ENCODE data around the gene PPP2R1B. TPM values are rescaled to one million over a fixed set of nuclear protein-coding genes. Genes with fewer than 3 reads are reported as not detected.
"Not testable (repeated sequence)": the region's sequence is repeated elsewhere in the genome, so short reads cannot be mapped to it uniquely, and the experiment has no call there.

PPP2R1B gene
- polyA plus RNA-seq, 2 donors: 6.3 to 9.5 TPM

DNA sequence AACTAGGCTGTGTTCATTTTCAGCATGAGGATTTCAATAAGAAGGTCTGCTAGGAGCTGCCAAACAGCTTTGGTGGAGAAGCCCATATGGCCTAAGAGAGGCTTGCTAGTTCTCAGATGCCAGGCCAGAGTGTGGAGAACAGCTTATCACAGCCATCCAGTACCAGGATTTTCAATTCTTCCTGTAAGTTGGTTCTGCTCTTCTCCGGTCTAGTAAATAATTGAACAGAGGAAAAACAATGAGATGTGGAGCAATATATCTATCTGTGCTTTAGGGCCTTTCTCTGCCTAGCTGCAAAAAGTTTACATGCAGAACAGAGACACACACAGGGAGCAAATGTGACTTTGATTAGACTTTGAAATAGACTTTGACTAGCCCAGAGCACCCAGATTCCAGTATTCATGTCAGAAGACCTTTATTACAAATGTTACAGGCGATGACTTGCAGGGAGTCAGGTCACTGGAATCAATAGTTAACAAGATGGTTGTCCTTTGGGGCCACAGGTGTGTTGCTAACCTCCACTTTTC is 19.8 kb upstream of the PPP2R1B start:
- Histone ChIP-seq H3K9me3 (ENCODE audit: control insufficient read depth in 2 of 2, insufficient read depth in 1 of 2, low read depth in 1 of 2, low read length in 1 of 2) (no peaks in the 10 kb centered on the region), H3K36me3 (ENCODE audit: control insufficient read depth in 2 of 2, insufficient read depth in 2 of 2, low read length in 1 of 2) (peaks cover 0 to 11% of the 10 kb centered on the region in 2 donors), H3K4me1 (ENCODE audit: control insufficient read depth in 2 of 2, insufficient read depth in 2 of 2, low read length in 1 of 2) (no peaks in the 10 kb centered on the region), H3K27ac (ENCODE audit: low read depth in 2 of 2, low read length in 1 of 2) (no peak overlapping the region), H3K4me3 (ENCODE audit: low read depth in 1 of 2, low read length in 2 of 2) (no peak overlapping the region), H3K27me3 (ENCODE audit: control insufficient read depth in 1 of 2, insufficient read depth in 2 of 2, low read length in 2 of 2) (no peaks in the 10 kb centered on the region)
- WGBS, 2 donors: 85 to 94% methylated on average over 2 of the region's 2 CpGs

DNA sequence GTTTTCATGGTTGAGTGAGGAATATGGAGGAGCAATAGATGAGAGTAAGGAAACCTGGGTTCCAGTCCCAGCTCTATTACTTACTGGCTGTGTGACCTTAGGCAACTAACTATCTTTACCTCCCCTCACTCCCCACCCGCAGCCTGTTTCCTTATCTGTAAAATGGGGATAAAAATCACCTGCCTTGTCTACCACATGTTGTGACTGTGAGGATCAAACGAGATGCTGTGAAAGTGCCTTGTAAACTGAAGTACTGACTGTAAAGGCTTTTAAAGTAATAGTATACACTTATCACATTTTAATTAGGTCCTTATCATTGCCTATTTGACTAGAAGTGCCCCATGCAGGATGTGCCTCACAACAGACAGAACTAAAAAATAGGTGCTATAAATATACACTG is 18.9 kb upstream of the PPP2R1B start:
- Histone ChIP-seq H3K27me3 (ENCODE audit: control insufficient read depth in 1 of 2, insufficient read depth in 2 of 2, low read length in 2 of 2) (no peaks in the 10 kb centered on the region), H3K4me1 (ENCODE audit: control insufficient read depth in 2 of 2, insufficient read depth in 2 of 2, low read length in 1 of 2) (no peaks in the 10 kb centered on the region), H3K36me3 (ENCODE audit: control insufficient read depth in 2 of 2, insufficient read depth in 2 of 2, low read length in 1 of 2) (peaks cover 0 to 11% of the 10 kb centered on the region in 2 donors), H3K4me3 (ENCODE audit: low read depth in 1 of 2, low read length in 2 of 2) (no peak overlapping the region), H3K27ac (ENCODE audit: low read depth in 2 of 2, low read length in 1 of 2) (no peak overlapping the region), H3K9me3 (ENCODE audit: control insufficient read depth in 2 of 2, insufficient read depth in 1 of 2, low read depth in 1 of 2, low read length in 1 of 2) (no peaks in the 10 kb centered on the region)
- WGBS, 2 donors: 88 to 89% methylated on average over 2 of the region's 2 CpGs

DNA sequence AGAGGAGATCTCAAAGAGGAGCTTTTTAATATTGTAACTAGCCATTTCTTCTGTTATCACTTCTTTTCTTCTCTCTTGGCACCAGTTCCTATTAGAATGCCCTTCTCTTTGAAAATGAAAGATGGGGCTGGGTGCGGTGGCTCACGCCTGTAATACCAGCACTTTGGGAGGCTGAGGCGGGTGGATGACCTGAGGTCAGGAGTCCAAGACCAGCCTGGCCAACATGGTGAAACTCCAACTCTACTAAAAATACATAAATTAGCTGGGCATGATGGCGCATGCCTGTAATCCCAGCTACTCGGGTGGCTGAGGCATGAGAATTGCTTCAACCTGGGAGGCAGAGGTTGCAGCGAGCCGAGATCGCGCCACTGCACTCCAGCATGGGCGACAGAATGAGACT is 18.1 kb upstream of the PPP2R1B start:
- not testable (repeated sequence) for H3K27ac ChIP-seq (ENCODE audit: low read depth in 2 of 2, low read length in 1 of 2)
- 93 to 96% methylated on average over 10 of the region's 10 CpGs for WGBS, 2 donors

DNA sequence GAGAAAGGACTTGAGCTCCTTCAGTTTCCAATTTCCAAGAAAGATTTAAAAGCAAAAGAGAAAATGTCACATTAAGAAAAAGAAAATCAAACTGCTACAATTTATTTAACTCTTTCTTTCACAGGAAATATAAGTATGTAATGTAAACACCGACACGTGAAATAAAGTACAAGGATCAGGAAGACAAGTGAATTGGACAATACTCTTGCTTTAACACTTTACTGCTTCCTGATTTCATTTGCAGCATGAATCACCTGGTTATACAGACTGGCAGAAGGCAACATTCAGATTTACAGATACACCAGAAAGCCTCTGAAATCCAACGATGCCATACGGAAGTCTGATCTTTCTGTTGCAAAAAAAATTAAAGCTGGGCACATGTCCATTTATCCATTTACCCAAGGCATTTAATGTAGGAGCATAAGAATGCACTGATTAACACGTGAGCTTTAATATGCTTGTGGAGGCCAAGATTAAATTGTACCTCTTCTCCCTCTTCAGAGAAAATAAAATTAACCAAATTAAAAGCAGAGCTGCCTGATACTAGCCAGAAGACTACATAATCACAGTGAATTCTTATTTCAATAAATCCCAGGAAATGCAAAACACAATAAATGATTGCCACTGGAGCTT is 16.0 kb upstream of the PPP2R1B start:
- Histone ChIP-seq H3K27me3 (ENCODE audit: control insufficient read depth in 1 of 2, insufficient read depth in 2 of 2, low read length in 2 of 2) (no peaks in the 10 kb centered on the region), H3K4me3 (ENCODE audit: low read depth in 1 of 2, low read length in 2 of 2) (no peak overlapping the region), H3K4me1 (ENCODE audit: control insufficient read depth in 2 of 2, insufficient read depth in 2 of 2, low read length in 1 of 2) (no peaks in the 10 kb centered on the region), H3K9me3 (ENCODE audit: control insufficient read depth in 2 of 2, insufficient read depth in 1 of 2, low read depth in 1 of 2, low read length in 1 of 2) (no peaks in the 10 kb centered on the region), H3K27ac (ENCODE audit: low read depth in 2 of 2, low read length in 1 of 2) (no peak overlapping the region), H3K36me3 (ENCODE audit: control insufficient read depth in 2 of 2, insufficient read depth in 2 of 2, low read length in 1 of 2) (peaks cover 0 to 11% of the 10 kb centered on the region in 2 donors)
- WGBS, 2 donors: 57 to 69% methylated on average over 5 of the region's 5 CpGs

More for the DNA sequence above, 18.1 kb upstream of the PPP2R1B start:
- H3K4me3 ChIP-seq (ENCODE audit: low read depth in 1 of 2, low read length in 2 of 2); H3K4me1 ChIP-seq (ENCODE audit: control insufficient read depth in 2 of 2, insufficient read depth in 2 of 2, low read length in 1 of 2); H3K27me3 ChIP-seq (ENCODE audit: control insufficient read depth in 1 of 2, insufficient read depth in 2 of 2, low read length in 2 of 2); H3K9me3 ChIP-seq (ENCODE audit: control insufficient read depth in 2 of 2, insufficient read depth in 1 of 2, low read depth in 1 of 2, low read length in 1 of 2): not testable (repeated sequence)
- peaks cover 0 to 11% of the 10 kb centered on the region in 2 donors for H3K36me3 ChIP-seq (ENCODE audit: control insufficient read depth in 2 of 2, insufficient read depth in 2 of 2, low read length in 1 of 2)

DNA sequence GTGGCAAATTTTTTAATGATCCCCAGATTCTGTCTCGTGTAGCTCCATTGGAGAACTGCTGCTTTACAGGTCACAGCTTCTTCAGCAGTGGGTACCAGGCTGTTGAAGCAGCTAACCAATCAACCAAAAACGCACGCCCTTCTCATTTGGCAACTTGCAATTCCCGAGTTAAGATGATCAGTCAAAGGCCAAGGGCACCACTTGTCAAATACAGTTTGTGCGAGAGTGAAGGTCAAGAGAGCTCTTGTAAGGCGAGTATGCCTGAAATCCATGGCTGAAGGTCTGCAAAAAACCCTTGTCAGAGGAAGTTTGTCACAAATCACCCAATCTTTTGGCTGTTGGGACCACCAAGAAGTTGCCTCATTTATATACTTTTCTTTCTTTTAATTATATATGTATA is 12.9 kb upstream of the PPP2R1B start:
- WGBS, 2 donors: 86 to 92% methylated on average over 6 of the region's 6 CpGs
- Histone ChIP-seq H3K4me3 (ENCODE audit: low read depth in 1 of 2, low read length in 2 of 2) (no peak overlapping the region), H3K27me3 (ENCODE audit: control insufficient read depth in 1 of 2, insufficient read depth in 2 of 2, low read length in 2 of 2) (no peaks in the 10 kb centered on the region), H3K36me3 (ENCODE audit: control insufficient read depth in 2 of 2, insufficient read depth in 2 of 2, low read length in 1 of 2) (no peaks in the 10 kb centered on the region), H3K9me3 (ENCODE audit: control insufficient read depth in 2 of 2, insufficient read depth in 1 of 2, low read depth in 1 of 2, low read length in 1 of 2) (no peaks in the 10 kb centered on the region), H3K4me1 (ENCODE audit: control insufficient read depth in 2 of 2, insufficient read depth in 2 of 2, low read length in 1 of 2) (no peaks in the 10 kb centered on the region), H3K27ac (ENCODE audit: low read depth in 2 of 2, low read length in 1 of 2) (no peak overlapping the region)

DNA sequence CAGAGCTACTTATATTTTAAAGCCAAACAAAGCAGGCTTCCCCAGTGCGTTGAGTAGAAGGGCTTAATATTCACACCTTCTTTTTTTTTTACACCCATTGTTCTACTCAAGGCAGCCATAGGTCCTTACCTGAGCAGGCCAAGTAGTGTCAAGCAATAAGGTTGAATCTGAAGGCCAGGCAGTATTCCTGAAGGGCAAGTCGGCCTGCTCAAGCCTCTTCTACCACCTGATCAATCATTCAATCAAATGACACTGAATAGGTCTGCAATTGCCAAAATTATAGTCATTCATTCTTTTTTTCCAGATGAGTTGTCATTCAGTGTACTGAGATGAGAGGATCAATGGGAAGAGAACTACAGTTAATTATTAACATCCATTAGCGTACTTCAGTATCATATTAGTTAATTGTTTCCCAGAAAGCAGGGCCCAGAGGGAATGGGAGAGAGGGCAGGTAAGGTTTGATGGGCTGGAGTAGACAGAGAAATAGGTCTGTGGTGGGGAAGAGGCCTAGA is 11.9 kb upstream of the PPP2R1B start:
- H3K36me3 ChIP-seq (ENCODE audit: control insufficient read depth in 2 of 2, insufficient read depth in 2 of 2, low read length in 1 of 2): no peaks in the 10 kb centered on the region
- H3K4me1 ChIP-seq (ENCODE audit: control insufficient read depth in 2 of 2, insufficient read depth in 2 of 2, low read length in 1 of 2): no peaks in the 10 kb centered on the region
- 78 to 82% methylated on average over 3 of the region's 3 CpGs for WGBS, 2 donors
- no peaks in the 10 kb centered on the region for H3K9me3 ChIP-seq (ENCODE audit: control insufficient read depth in 2 of 2, insufficient read depth in 1 of 2, low read depth in 1 of 2, low read length in 1 of 2)
- no peak overlapping the region for H3K27ac ChIP-seq (ENCODE audit: low read depth in 2 of 2, low read length in 1 of 2)
- no peaks in the 10 kb centered on the region for H3K27me3 ChIP-seq (ENCODE audit: control insufficient read depth in 1 of 2, insufficient read depth in 2 of 2, low read length in 2 of 2)
- no peak overlapping the region for H3K4me3 ChIP-seq (ENCODE audit: low read depth in 1 of 2, low read length in 2 of 2)

DNA sequence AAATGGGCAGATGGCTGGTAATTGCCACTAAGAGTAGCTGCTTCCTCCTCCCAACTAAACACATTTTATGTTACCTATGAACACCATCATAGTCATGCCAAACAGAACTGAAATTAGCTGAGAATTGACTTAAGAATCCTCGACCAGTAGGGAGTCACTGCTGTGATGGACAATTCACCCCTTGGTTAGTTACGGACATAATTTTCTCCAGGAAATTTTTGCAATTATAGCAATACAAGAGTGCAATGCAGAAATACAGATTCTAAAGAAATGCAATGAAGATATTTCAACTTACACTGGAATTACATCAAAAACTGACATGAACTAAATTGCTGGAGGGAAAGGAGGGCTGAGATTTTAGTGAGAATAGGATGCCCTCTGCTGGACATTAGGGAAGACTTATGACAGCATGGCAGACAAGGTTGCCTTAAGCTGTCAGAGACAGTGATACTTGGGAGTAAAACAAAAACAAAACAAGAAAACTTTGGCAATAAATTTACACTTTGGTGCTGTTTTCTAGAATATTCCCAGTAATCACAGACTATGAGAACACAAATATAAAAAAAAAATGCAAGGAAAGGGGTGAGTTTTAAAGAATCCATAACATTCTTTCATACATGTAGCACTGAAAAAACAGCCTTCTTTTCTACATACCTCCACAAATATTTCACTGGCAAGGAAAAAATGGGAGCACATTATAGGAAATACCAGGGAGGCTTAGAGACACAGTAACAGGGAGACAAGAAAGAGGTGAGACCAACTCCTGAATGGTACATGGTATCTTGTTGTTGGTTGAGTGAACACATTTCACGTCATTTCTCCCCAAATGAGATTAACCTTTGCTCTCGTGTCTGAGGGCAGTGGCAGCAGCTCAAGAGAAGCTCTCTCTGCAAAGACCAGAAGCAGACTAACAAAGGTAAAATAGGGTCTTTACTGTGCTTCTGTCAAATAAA is 11.2 kb upstream of the PPP2R1B start:
- Histone ChIP-seq H3K27ac (ENCODE audit: low read depth in 2 of 2, low read length in 1 of 2) (no peak overlapping the region), H3K4me3 (ENCODE audit: low read depth in 1 of 2, low read length in 2 of 2) (no peak overlapping the region), H3K9me3 (ENCODE audit: control insufficient read depth in 2 of 2, insufficient read depth in 1 of 2, low read depth in 1 of 2, low read length in 1 of 2) (no peaks in the 10 kb centered on the region), H3K4me1 (ENCODE audit: control insufficient read depth in 2 of 2, insufficient read depth in 2 of 2, low read length in 1 of 2) (no peaks in the 10 kb centered on the region), H3K36me3 (ENCODE audit: control insufficient read depth in 2 of 2, insufficient read depth in 2 of 2, low read length in 1 of 2) (no peaks in the 10 kb centered on the region), H3K27me3 (ENCODE audit: control insufficient read depth in 1 of 2, insufficient read depth in 2 of 2, low read length in 2 of 2) (no peaks in the 10 kb centered on the region)
- 53 to 78% methylated on average over 4 of the region's 4 CpGs for WGBS, 2 donors

DNA sequence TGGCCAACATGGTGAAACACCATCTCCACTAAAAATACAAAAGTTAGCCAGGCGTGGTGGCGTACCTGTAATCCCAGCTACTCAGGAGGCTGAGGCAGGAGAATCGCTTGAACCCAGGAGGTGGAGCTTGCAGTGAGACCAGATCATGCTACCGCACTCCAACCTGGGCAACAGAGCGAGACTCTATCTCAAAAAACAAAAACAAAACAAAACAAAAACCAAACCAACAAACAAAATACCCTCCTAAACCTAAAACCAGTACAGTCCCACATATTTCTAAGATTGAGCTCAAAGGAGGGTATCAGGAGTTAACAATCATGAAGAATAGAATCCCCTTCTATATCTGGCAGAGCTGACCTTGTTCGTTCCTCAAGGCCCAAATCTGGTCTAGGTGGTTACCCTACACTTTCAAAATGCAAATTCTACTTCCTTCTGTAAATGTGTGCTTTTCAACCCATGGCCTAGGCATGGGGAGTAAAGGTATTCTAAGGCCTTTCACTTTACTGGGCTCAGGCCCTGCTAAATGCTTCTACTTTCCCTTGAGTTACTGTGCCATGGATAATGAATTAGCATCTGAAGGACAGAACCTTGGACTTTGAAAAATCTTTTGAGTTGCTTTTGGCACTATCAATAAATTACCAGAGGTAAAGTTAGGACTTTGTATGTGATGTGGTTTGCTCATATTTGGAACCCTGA is 10.4 kb upstream of the PPP2R1B start:
- Histone ChIP-seq H3K9me3 (ENCODE audit: control insufficient read depth in 2 of 2, insufficient read depth in 1 of 2, low read depth in 1 of 2, low read length in 1 of 2) (no peaks in the 10 kb centered on the region), H3K27ac (ENCODE audit: low read depth in 2 of 2, low read length in 1 of 2) (no peak overlapping the region), H3K27me3 (ENCODE audit: control insufficient read depth in 1 of 2, insufficient read depth in 2 of 2, low read length in 2 of 2) (no peaks in the 10 kb centered on the region), H3K4me3 (ENCODE audit: low read depth in 1 of 2, low read length in 2 of 2) (no peak overlapping the region), H3K36me3 (ENCODE audit: control insufficient read depth in 2 of 2, insufficient read depth in 2 of 2, low read length in 1 of 2) (no peaks in the 10 kb centered on the region), H3K4me1 (ENCODE audit: control insufficient read depth in 2 of 2, insufficient read depth in 2 of 2, low read length in 1 of 2) (no peaks in the 10 kb centered on the region)
- WGBS, 2 donors: 89 to 91% methylated on average over 6 of the region's 6 CpGs

DNA sequence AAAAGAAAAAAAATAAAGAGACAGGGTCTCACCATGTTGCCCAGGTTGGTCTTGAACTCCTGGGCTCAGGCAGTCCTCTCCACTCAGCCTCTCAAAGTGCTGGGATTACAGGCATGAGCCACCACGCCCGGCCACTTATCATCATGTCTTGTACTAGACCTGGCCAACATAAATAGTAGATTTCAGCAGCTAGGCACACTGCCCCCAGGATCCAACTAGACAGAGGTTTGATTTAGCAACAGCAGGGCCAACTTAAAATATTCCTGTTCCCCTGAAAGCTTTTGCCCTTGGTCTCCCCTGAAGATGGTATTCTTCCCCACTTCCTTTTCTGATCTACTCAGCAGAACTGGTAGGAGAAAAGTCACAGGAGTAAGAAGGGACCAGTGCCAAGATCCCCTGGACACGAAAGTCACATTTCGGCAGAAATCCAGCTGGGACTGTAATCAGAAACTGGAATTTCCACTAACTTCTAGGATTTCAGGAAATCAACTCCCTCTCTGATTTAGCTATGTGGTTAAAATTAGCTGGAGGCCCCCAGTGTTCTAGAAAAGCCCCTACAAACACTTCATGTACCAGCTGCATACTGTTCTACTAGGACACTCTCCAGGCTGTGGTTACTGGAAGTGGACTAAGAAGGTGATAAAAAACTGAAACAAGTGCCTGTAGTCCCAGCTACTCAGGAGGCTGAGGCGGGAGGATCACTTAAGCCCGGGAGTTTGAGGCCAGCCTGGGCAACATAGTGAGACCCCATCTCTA is 8.9 kb upstream of the PPP2R1B start:
- 52 to 61% methylated on average over 6 of the region's 6 CpGs for WGBS, 2 donors
- H3K27me3 ChIP-seq (ENCODE audit: control insufficient read depth in 1 of 2, insufficient read depth in 2 of 2, low read length in 2 of 2): no peaks in the 10 kb centered on the region
- H3K4me1 ChIP-seq (ENCODE audit: control insufficient read depth in 2 of 2, insufficient read depth in 2 of 2, low read length in 1 of 2): no peaks in the 10 kb centered on the region
- H3K27ac ChIP-seq (ENCODE audit: low read depth in 2 of 2, low read length in 1 of 2): no peak overlapping the region
- no peaks in the 10 kb centered on the region for H3K9me3 ChIP-seq (ENCODE audit: control insufficient read depth in 2 of 2, insufficient read depth in 1 of 2, low read depth in 1 of 2, low read length in 1 of 2)
- no peaks in the 10 kb centered on the region for H3K36me3 ChIP-seq (ENCODE audit: control insufficient read depth in 2 of 2, insufficient read depth in 2 of 2, low read length in 1 of 2)
- H3K4me3 ChIP-seq (ENCODE audit: low read depth in 1 of 2, low read length in 2 of 2): no peak overlapping the region
